COLO668 (cell line): ENCODE results near the gene GCLM.

Experiments used
- DNase-seq: peaks from one replicate; lab custom pipeline; 2025; ENCODE audit not compliant: unreplicated experiment; lab: John Stamatoyannopoulos, UW

GCLM gene

DNA sequence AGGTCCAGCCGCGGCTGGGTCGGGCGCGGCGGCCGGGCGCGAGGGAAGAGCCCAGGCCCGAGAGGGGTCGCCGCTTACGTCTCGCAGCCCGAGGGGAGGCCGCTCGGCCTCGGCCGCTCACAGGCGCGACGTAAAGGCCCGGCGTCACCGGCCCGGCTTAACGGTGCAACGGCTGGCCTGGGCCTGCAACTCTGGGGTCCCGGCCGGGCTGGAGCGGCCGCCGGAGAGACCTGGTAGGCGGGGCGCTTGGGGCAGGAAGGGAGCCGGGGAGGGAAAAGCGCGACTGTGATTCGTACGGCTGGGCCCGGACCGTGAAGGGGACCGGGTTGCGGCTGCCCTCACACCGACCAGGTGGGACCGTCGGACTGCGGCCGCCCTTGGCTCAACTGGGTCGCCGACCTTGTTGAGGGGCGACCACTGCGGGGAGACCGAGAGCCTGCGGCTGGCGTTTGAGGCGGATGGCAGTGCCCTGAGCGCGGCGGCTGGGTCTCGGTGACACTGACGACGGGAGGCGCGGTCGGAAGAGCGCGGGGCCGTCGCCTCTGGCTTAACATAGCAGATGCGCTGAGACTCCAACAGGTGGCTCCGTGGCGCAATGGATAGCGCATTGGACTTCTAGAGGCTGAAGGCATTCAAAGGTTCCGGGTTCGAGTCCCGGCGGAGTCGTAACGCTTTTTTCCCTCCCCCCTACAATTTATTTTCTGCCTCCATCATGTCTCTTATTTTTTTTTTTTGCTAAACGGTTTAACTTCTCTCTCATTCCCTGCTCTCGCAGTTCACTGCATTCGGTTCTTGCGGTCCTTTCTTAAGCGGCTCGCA, 62.0 kb downstream of the GCLM start:
- peak; percentile 94 for DNase-seq

DNA sequence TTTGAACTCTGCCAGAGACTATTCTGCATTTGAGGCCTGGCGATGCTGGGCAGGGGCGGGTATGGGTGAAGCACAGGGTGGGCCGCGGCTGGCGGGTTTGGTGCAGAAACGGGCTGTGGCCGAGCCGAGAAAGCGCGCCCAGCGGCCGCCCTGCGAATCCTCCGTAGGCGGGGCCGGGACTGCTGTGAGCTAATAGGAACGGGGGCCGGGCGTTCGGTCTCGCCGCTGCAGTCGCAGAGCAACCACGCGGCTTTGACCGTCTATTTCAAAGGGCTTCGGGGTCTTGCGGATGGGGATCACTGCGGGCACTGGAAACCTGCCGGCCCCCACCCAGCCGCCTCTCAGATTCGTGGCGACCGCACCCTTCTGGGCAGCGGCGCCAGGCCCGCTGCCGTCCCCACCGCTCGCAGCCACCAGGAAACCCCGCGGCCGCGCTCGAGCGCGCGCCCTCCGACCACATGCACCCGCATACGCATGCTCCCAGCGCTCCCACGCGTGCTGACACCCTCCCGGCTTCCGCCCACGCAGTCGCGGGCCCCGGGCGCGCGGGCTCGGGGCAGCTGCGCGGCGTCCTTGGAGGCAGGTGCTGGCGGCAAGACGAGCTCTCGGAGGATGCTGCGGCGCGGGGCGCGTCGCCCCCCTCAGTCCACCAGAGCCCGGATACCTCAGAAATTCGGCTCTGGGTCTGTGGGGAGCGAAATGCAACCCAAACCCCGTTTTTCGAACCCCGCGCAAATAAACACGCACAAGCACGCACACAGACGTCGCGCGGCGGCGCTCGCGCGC, 62.8 kb downstream of the GCLM start:
- peak; percentile 95 for DNase-seq

DNA sequence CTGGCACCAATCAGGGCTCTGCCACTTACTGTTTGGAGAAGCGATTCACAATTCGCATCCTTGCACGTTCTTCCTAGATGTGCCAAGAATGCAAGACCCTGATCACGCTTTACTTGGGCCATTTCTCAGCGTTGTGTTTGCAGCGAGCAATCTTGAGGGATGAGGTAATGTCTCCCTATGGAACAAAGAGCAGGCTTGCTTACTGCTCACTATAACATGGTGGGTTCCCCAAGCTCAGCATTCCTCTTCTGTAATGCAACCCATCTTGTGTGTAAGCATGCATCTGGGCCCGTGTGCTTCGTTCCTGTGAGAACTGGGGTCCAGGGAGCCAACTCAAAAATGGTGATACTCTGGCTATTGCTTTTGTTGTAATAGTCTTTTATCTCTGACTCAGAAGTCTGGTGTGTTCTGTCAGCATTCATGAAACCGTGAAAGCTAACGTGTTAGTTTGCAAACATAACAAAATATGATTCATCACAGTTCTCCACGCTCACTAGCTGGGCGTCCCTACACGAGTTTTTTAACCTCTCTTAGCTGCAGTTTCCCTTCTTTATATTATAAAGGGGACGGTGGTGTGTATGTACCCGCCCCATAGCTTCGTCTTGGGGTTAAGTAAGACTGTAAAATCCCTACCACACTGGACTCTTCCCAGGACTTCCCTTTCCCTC, 63.6 kb downstream of the GCLM start:
- DNase-seq: no peak

DNA sequence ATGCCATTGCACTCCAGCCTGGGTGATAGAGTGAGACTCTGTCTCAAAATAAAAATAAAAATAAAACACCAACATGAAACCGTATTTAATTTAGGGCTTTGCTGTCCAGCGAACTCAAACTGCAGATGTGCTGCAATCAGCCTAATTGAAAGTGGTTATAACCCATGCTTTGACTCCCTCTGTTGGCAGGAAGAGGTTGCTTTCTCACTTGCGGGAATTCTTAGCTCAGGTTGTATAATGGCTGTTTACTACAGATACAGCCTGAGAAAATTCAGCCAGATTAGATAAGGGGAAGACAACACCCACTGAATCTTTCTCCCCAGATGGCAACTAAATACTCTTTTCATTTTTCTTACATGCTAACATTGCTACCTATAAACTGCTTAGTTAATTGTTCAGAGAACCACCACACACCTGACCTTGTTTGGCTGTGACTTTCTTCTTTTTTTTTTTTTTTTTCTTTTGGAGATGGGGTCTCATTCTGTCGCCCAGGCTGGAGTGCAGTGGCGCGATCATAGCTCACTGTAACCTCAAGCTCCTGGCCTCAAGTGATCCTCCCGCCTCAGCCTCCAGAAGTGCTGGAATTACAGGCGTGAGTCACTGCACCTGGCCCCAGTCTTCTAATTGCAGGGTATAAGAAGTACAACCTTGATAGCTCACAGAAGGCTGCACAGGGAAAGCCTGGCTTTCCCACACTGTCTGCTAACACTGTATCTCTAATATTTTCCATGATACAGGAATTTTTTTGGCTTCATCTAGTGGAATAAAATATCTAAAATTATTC, 64.8 kb downstream of the GCLM start:
- peak; percentile 46 for DNase-seq

DNA sequence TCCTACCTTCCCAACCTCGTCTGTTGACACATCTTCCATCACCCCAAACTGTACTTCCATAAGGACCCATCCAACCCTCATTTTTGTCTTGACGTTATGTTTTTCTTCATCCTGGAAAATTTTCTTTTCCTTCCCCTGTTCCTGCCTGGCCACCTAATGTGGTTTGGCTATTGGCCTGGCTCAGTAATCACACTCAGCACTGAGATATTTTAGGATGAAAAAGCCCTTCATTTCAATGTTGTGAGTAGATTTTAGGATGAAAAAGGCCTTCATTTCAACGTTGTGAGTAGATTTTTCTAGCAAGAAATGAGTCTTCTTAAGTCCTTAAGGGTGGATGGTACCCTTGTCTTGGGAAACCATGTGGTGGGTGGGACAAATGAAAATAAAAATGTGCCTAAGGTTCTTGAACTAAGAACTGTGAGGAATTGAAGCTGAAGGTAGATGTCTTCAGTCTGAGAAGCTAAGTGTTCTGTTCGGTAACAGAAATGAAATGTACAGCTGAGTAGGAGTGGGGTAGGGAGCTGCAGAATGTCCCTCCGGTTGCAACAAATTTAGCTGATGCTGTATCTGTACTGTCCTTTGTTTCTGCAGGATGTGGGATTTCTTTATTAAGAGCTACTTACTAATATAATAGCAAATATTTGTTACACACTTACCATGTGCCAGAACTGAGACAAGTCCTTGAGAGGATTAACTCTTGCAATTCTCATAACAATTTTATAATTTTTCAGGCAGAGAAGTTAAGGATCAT, 66.3 kb downstream of the GCLM start:
- no peak for DNase-seq

DNA sequence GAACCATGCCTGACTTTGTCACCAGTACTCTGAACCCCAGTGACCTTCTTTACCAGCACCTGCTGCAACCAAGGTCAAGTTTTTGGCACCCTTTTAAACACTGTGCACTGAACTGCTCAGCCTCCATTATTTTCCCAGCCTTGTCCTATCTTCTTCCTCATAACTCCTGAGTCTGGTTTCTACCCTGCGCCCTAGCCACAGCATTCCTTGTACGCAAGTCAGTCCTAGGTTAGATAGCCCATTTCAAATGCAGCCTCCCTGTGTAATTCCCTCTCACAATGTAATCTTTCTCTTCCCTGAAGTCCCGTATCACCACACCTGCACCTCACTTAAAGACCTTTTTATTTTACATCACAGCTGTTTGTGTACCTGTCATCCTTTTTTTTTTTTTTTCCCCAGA, 67.5 kb downstream of the GCLM start:
- no peak for DNase-seq

DNA sequence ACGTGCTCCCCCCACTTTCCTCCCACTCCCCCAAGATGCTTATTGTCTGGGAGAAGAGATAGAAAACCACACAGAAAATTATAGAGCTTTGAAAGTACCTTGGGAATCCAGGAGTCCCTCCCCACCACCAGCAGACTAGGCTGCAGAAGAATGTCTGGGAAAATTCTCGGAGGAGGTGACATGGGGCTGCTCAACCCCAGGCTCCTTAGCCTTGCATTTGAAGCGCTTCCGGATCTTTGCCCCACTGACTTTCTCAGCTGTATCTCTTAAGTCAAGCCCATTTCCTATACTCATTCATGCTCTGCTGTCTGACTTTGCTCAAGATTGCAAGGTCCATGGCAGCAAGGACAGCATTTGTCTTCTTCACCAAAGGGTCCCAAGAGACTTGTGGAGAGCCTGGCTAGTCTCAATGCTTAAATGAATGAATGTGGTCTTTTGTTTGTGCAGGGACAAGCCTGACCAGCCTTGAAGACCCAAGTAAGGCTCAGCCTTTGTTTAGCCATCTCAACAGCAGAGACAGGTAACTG, 68.2 kb downstream of the GCLM start:
- DNase-seq: no peak

DNA sequence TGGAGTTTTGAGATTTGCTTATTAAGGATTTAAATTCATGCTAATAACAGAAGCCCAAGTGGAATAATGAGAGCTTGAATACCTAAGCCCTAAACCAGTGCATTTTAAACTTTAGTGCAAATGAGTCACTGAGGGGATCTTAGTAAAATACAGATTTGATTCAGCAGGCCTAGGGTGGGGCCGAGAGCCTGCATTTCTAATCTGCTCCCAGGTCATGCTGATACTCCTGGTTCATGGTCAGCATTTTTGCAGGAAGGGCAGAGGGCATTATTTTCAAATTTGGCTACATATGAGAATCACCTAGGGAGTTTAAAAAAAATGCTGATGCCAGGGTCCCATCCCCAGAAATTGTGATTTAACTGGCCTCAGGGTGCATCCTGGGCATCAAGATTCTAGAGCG, 69.5 kb downstream of the GCLM start:
- DNase-seq: no peak

DNA sequence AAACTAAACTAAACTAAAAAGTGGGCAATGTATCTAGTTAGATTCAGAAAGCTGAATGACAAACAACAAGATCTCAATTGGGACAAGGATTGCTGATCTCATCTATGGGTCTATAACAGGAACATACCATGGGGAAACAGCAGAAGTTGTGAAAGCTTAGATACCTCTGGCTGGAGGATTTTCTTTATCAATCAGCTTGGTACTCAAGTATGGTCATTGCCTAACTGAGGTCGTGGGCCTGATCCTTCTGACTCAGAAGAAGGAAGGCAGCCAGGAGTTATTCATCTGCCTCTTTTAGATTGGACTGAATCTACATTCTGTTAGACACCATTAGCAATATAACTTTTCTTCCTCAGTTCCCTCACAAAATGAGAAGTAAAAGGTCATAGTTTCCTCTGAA, 69.9 kb downstream of the GCLM start:
- DNase-seq: no peak

DNA sequence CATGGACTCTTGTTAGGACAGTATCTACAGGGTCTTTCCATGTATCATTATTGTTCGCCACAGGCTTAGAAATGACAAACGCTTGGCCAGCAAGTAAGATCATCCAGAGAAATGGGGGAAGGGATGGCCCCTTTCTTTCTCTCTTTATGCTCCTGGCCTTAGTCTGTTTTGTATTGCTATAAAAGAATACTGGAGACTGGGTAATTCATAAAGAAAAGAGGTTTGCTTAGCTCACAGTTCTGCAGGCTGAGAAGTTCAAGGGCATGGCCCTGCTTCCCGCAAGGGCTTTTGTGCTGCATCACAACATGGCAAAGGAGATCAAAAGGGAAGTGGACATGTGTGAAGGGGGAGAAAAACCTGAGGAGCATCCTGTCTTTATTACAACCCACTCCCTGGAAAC, 71.3 kb downstream of the GCLM start:
- no peak for DNase-seq
